Right lobe of liver (tissue), 4 donors: ENCODE results near the gene SYT17.

Source experiments
- POLR2A ChIP-seq: fragments of 450-650 bp; IDR thresholded peaks from one replicate; pipeline ENCODE4 v1.6.1; 2017; ENCODE audit warnings: antibody characterized with exemption, mild to moderate bottlenecking
- TF ChIP-seq, protein P1 (sequence below), 4 donors: fragments of 200-600 bp in 3 of 4; fragments of 450-650 bp in 1 of 4; IDR thresholded peaks; one replicate each; pipeline versions ENCODE4 v1.5.1 to v1.8.0; 2016 to 2022; ENCODE audit warnings: antibody characterized with exemption in 4 of 4, mild to moderate bottlenecking in 2 of 4
- donor health status: DM: no; HTN: no; CAD: no.
- donor health status: DM: no; HTN: no; CAD: no.
- donor health status: DM: no; HTN: yes; CAD: no.

DNA sequence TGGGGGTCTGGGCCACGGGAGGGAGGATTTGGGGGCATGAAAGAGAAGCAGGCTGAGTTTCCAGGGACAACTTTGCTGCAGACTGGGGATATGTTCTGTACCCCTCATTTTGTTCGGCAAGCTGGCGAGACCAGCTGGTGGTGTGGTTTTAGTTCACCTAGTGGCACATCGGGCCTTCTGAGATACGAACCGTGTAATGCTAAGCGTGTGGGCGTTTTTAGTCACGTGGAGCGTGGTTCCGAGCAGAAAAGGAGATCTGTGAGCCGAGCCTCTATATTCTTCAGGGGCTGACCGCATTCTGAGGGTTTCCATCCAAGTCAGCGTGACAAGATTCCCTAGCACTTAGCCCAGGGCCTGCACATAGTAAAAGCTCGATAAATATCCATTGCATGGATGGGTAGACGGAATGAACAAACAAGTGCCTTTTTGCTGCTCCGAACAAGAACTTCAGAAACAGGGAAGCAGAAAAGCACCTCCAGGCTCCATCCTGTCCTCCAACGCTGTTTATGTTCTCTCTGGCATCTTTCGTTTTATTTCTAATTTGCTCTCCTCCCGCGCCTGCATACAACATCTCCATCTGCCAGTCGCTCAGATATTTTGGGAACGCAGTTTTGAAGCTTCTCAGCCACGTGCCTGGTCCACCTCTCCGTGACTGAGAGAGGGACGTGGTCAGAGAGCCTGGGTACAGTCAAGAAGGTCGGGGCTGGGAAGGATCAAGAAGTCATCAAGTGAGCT, 5.8 kb downstream of the SYT17 start:
- TF ChIP-seq POLR2A = no peak
- TF ChIP-seq, protein P1, sequence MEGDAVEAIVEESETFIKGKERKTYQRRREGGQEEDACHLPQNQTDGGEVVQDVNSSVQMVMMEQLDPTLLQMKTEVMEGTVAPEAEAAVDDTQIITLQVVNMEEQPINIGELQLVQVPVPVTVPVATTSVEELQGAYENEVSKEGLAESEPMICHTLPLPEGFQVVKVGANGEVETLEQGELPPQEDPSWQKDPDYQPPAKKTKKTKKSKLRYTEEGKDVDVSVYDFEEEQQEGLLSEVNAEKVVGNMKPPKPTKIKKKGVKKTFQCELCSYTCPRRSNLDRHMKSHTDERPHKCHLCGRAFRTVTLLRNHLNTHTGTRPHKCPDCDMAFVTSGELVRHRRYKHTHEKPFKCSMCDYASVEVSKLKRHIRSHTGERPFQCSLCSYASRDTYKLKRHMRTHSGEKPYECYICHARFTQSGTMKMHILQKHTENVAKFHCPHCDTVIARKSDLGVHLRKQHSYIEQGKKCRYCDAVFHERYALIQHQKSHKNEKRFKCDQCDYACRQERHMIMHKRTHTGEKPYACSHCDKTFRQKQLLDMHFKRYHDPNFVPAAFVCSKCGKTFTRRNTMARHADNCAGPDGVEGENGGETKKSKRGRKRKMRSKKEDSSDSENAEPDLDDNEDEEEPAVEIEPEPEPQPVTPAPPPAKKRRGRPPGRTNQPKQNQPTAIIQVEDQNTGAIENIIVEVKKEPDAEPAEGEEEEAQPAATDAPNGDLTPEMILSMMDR (IDR thresholded peaks at IDR 0.05) = no peak
